A549 (cell line): Measurements from ENCODE around the gene CTNNA3. TPM values are rescaled to one million over a fixed set of nuclear protein-coding genes. Genes with fewer than 3 reads are reported as not detected.

Source experiments
- ATAC-seq, 2 experiments: fragments of 200-7000 bp in 1 of 2; fragments of >200 bp in 1 of 2; cut with Nextera tagmentation in 1 of 2; cut with Tn5 transposase in 1 of 2; 3 replicates each; pipeline versions ENCODE4 v1.8.0 to v1.9.1; 2018 to 2020; ENCODE audit warnings: mild to moderate bottlenecking in 1 of 2, moderate library complexity in 1 of 2
- CTCF ChIA-PET: fragments of 300-600 bp; sonication (Branson Sonifier 250); formaldehyde crosslinking; extraction: SDS; loops from one replicate; lab custom pipeline; 2021; ENCODE audit warnings: antibody characterized with exemption, inconsistent platforms; lab: Yijun Ruan, JAX
- POLR2A ChIA-PET: fragments of 350-600 bp; formaldehyde crosslinking; extraction: SDS; loops from one replicate; lab custom pipeline; 2021; ENCODE audit warnings: antibody characterized with exemption, inconsistent platforms; lab: Yijun Ruan, JAX
- DNase-seq, 2 experiments: peaks; one replicate each; pipeline versions ENCODE4 v3.0.0 to v3.0.0-alpha.2; 2011 to 2016; ENCODE audit warnings: low read depth in 1 of 2, low spot score in 1 of 2
- FAIRE-seq: peaks from 2 replicates; lab custom pipeline; 2011; peaks lifted over from hg19 to GRCh38; lab: Jason Lieb, UNC
- H3K27ac ChIP-seq, 2 experiments: fragments of >200 bp; sonication (Bioruptor Twin); formaldehyde crosslinking; 3 replicates each; pipeline ENCODE4 v1.5.1; 2016 to 2017
- H3K4me1 ChIP-seq: fragments of >200 bp; sonication (Bioruptor Twin); formaldehyde crosslinking; 3 replicates; pipeline ENCODE4 v1.6.1; 2016
- H3K4me2 ChIP-seq: fragments of >200 bp; sonication (Bioruptor Twin); formaldehyde crosslinking; 3 replicates; pipeline ENCODE4 v1.6.1; 2016
- H3K4me3 ChIP-seq: fragments of >200 bp; sonication (Bioruptor Twin); formaldehyde crosslinking; 3 replicates; pipeline ENCODE4 v1.5.1; 2016
- H3K9me3 ChIP-seq: fragments of >200 bp; sonication (Bioruptor Twin); formaldehyde crosslinking; 3 replicates; pipeline ENCODE4 v1.6.1; 2016
- CEBPB ChIP-seq, 2 experiments: fragments of >200 bp in 1 of 2; sonication (Bioruptor Twin) in 1 of 2; formaldehyde crosslinking in 1 of 2; IDR thresholded peaks; 2 replicates each; pipeline ENCODE4 v1.6.1; 2012 to 2016
- CHD4 ChIP-seq: fragments of 200-600 bp; sonication (generic); IDR thresholded peaks from 2 replicates; pipeline ENCODE4 v1.6.1; 2016; ENCODE audit warnings: antibody characterized with exemption, mild to moderate bottlenecking, borderline replicate concordance
- EHMT2 ChIP-seq: fragments of 200-600 bp; sonication (generic); IDR thresholded peaks from 2 replicates; pipeline ENCODE4 v1.6.1; 2016; ENCODE audit warnings: antibody characterized with exemption, low read depth, mild to moderate bottlenecking, moderate library complexity
- EP300 ChIP-seq, 2 experiments: fragments of >200 bp; sonication (Bioruptor Twin); formaldehyde crosslinking; IDR thresholded peaks; 2 replicates in 1 of 2; 3 replicates in 1 of 2; pipeline ENCODE4 v1.6.1; 2016 to 2017
- ESRRA ChIP-seq: fragments of 150-350 bp; IDR thresholded peaks from 2 replicates; pipeline ENCODE4 v1.6.1; 2014; ENCODE audit warnings: mild to moderate bottlenecking, low read length, borderline replicate concordance
- FOSL2 ChIP-seq, 2 experiments: fragments of 450-650 bp in 1 of 2; fragments of >200 bp in 1 of 2; sonication (Bioruptor Twin) in 1 of 2; formaldehyde crosslinking; IDR thresholded peaks; 2 replicates each; pipeline versions ENCODE4 v1.5.0 to v1.6.1; 2016 to 2020; ENCODE audit warnings: mild to moderate bottlenecking in 1 of 2, moderate library complexity in 1 of 2
- FOXS1 ChIP-seq: fragments of 250-450 bp; sonication (Bioruptor Pico); IDR thresholded peaks from 2 replicates; pipeline ENCODE4 v1.5.0; 2020; ENCODE audit warnings: mild to moderate bottlenecking, moderate library complexity
- HDAC2 ChIP-seq: fragments of 200-600 bp; sonication (generic); IDR thresholded peaks from 2 replicates; pipeline ENCODE4 v1.6.1; 2016
- HOXB5 ChIP-seq: fragments of 250-450 bp; sonication (Bioruptor Pico); IDR thresholded peaks from 2 replicates; pipeline ENCODE4 v1.5.0; 2020; ENCODE audit warnings: mild to moderate bottlenecking, moderate library complexity
- KDM1A ChIP-seq: fragments of 200-600 bp; sonication (generic); IDR thresholded peaks from 2 replicates; pipeline ENCODE4 v1.6.1; 2016; ENCODE audit warnings: low read depth, mild to moderate bottlenecking
- MAZ ChIP-seq: fragments of 150-350 bp; IDR thresholded peaks from 2 replicates; pipeline ENCODE4 v1.6.1; 2014; ENCODE audit warnings: antibody characterized with exemption, low read depth, low read length, borderline replicate concordance
- MYC ChIP-seq: IDR thresholded peaks from 2 replicates; pipeline ENCODE4 v1.6.1; 2012; ENCODE audit warnings: mild to moderate bottlenecking, inconsistent platforms, low read length, improper control_type of control experiment, borderline replicate concordance
- NPAS2 ChIP-seq: fragments of 250-450 bp; sonication (Bioruptor Pico); IDR thresholded peaks from 2 replicates; pipeline ENCODE4 v1.8.0; 2022; ENCODE audit warnings: mild to moderate bottlenecking, moderate library complexity, borderline replicate concordance
- POLR2AphosphoS2 ChIP-seq: conservative IDR thresholded peaks from 2 replicates; pipeline ENCODE4 v1.6.1; 2012; ENCODE audit warnings: low read length, improper control_type of control experiment, inconsistent platforms
- RAD21 ChIP-seq, 2 experiments: fragments of >200 bp in 1 of 2; sonication (Bioruptor Twin) in 1 of 2; formaldehyde crosslinking in 1 of 2; IDR thresholded peaks in 1 of 2; conservative IDR thresholded peaks in 1 of 2; 2 replicates in 1 of 2; 3 replicates in 1 of 2; pipeline ENCODE4 v1.6.1; 2012 to 2018; ENCODE audit warnings: inconsistent platforms in 1 of 2
- RCOR1 ChIP-seq: fragments of 150-350 bp; IDR thresholded peaks from 2 replicates; pipeline ENCODE4 v1.6.1; 2014; ENCODE audit warnings: antibody characterized with exemption, low read length, low read depth
- RFX5 ChIP-seq: fragments of 450-650 bp; IDR thresholded peaks from 2 replicates; pipeline ENCODE4 v1.7.1; 2014; ENCODE audit warnings: antibody characterized with exemption, mild to moderate bottlenecking, moderate library complexity
- RNF2 ChIP-seq: fragments of 200-600 bp; sonication (generic); IDR thresholded peaks from 2 replicates; pipeline ENCODE4 v1.6.1; 2016; ENCODE audit warnings: low read depth, mild to moderate bottlenecking, antibody characterized with exemption, moderate library complexity, borderline replicate concordance
- WGBS: methylation state at CpG from one replicate; pipeline ENCODE4 v1.1.6; 2017; ENCODE audit errors: missing lambda C conversion rate; 5-methylcytosine and 5-hydroxymethylcytosine counted together
- polyA plus RNA-seq, 4 experiments: library from polyadenylated mRNA; depleted of rRNA in 3 of 4; stranded (reverse); fragments of >200 nt; fragmentation: RNase III in 1 of 4; extraction: RNeasy Plus Mini Kit Qiagen cat#74134 plus additional on column Dnase treatment in 1 of 4; gene quantifications; 2 replicates in 3 of 4; 3 replicates in 1 of 4; pipeline ENCODE4 v1.2.3, GENCODE V29; 2011 to 2017
- TF ChIP-seq, protein P1 (sequence below): fragments of 250-450 bp; sonication (Bioruptor Pico); IDR thresholded peaks from 2 replicates; pipeline ENCODE4 v1.5.0; 2020; ENCODE audit warnings: low read depth, mild to moderate bottlenecking, moderate library complexity
- TF ChIP-seq, protein P2 (sequence below): fragments of >200 bp; sonication (Bioruptor Twin); formaldehyde crosslinking; IDR thresholded peaks from 2 replicates; pipeline ENCODE4 v1.6.1; 2016
- TF ChIP-seq, protein P3 (sequence below): fragments of 200-600 bp; sonication (generic); IDR thresholded peaks from 2 replicates; pipeline ENCODE4 v1.6.1; 2016; ENCODE audit warnings: antibody characterized with exemption, mild to moderate bottlenecking, moderate library complexity

Gene CTNNA3
- polyA plus RNA-seq, 2 of the 4 experiments (the other 2 are of a cell fraction): not detected

DNA sequence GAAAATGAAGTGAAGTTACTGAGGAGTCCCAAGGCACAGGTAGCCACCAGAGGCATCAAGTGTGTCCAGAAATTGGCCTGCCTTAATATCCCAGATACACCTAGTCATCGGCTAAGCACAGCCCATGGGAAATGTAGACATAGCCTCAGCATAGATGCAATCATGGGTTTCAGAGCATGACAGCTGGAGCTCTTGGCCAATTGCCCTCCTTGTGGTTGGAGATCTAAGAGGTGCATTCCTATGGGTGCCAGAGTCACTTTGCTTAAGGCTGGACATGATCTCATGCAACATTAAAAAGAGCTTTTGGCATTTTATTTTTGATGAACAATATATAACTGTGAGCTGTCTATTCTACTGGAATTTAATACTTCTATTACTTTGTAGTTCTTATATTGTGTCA, 1528.2 kb downstream of the CTNNA3 start (continued):
- TF ChIP-seq, protein P1, sequence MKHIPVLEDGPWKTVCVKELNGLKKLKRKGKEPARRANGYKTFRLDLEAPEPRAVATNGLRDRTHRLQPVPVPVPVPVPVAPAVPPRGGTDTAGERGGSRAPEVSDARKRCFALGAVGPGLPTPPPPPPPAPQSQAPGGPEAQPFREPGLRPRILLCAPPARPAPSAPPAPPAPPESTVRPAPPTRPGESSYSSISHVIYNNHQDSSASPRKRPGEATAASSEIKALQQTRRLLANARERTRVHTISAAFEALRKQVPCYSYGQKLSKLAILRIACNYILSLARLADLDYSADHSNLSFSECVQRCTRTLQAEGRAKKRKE (CRISPR knock-in tag): no peak
- TF ChIP-seq HOXB5 (CRISPR knock-in tag) (no peak), RAD21 (conservative IDR thresholded peaks at IDR 0.05 in 1 of 2, IDR thresholded peaks at IDR 0.05 in 1 of 2) (no peak)
- TF ChIP-seq, protein P2, sequence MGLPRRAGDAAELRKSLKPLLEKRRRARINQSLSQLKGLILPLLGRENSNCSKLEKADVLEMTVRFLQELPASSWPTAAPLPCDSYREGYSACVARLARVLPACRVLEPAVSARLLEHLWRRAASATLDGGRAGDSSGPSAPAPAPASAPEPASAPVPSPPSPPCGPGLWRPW: no peak

DNA sequence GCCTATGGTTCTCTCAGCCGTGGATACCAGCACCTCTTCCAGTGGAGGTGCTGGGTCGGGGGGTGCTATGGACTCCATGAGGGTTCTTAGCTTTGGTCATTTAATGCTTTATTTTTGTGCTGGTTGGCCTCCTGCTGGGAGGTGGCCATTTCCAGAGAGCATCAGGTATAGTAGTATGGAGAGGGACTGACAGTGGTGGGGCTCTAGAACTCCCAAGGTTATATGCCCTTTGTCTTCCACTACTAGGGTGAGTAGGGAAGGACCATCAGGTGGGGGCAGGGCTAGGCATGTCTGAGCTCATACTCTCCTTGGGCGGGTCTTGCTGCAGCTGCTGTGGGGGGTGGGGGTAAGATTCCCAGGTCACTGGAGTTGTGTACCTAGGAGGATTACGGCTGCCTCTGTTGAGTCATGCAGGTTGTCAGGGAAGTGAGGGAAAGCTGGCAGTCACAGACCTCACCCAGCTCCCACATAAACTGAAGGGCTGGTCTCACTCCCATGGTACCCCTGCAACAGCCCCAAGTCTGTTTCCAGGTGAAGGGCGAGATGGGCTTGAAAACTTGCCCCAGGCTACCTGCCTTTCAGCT, 1533.3 kb downstream of the CTNNA3 start:
- FAIRE-seq (no peak), ATAC-seq (no peak), DNase-seq (no peak)
- Histone ChIP-seq H3K9me3 (no peaks in the 10 kb centered on the region), H3K4me1 (no peaks in the 10 kb centered on the region), H3K4me3 (no peak overlapping the region), H3K4me2 (no peak overlapping the region), H3K27ac (no peak overlapping the region)
- ChIA-PET POLR2A (no interaction called here), CTCF (no interaction called here)
- no peak for TF ChIP-seq RCOR1
- TF ChIP-seq MAZ: no peak
- no peak for TF ChIP-seq HDAC2
- no peak for TF ChIP-seq KDM1A
- no peak for TF ChIP-seq CHD4
- no peak for TF ChIP-seq ESRRA
- no peak for TF ChIP-seq RFX5
- TF ChIP-seq FOSL2 (IDR thresholded peaks at IDR 0.05): no peak
- TF ChIP-seq FOSL2 (CRISPR knock-in tag; IDR thresholded peaks at IDR 0.05): no peak
- TF ChIP-seq POLR2AphosphoS2: no peak
- TF ChIP-seq CEBPB (IDR thresholded peaks at IDR 0.05): no peak
- no peak for TF ChIP-seq MYC
- no peak for TF ChIP-seq EHMT2
- TF ChIP-seq EP300 (IDR thresholded peaks at IDR 0.05): no peak
- no peak for TF ChIP-seq NPAS2 (CRISPR knock-in tag)
- 0% methylated on average over 1 of the region's 5 CpGs for WGBS

DNA sequence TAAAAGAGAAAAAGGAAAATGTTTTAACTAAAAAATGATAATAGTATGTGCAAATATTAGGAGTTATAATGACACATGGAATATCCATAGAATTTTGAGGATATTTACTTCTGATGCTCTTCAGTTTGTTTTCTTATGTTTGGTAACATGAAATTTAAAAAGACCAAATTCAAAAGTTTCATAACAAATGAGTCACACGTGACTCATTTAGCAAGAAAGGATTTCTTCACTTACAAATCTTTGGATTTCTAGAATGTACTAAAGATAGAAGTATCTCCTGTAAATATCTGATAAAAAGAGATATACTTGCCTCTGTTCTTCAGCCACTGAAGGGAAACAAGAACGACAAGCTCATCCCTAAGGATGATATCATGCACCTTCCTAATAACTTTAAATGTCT, 1544.6 kb downstream of the CTNNA3 start:
- Histone ChIP-seq H3K4me1 (no peaks in the 10 kb centered on the region), H3K4me2 (no peak overlapping the region), H3K27ac (no peak overlapping the region), H3K4me3 (no peak overlapping the region), H3K9me3 (no peaks in the 10 kb centered on the region)
- TF ChIP-seq, protein P3, sequence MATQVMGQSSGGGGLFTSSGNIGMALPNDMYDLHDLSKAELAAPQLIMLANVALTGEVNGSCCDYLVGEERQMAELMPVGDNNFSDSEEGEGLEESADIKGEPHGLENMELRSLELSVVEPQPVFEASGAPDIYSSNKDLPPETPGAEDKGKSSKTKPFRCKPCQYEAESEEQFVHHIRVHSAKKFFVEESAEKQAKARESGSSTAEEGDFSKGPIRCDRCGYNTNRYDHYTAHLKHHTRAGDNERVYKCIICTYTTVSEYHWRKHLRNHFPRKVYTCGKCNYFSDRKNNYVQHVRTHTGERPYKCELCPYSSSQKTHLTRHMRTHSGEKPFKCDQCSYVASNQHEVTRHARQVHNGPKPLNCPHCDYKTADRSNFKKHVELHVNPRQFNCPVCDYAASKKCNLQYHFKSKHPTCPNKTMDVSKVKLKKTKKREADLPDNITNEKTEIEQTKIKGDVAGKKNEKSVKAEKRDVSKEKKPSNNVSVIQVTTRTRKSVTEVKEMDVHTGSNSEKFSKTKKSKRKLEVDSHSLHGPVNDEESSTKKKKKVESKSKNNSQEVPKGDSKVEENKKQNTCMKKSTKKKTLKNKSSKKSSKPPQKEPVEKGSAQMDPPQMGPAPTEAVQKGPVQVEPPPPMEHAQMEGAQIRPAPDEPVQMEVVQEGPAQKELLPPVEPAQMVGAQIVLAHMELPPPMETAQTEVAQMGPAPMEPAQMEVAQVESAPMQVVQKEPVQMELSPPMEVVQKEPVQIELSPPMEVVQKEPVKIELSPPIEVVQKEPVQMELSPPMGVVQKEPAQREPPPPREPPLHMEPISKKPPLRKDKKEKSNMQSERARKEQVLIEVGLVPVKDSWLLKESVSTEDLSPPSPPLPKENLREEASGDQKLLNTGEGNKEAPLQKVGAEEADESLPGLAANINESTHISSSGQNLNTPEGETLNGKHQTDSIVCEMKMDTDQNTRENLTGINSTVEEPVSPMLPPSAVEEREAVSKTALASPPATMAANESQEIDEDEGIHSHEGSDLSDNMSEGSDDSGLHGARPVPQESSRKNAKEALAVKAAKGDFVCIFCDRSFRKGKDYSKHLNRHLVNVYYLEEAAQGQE: no peak
- TF ChIP-seq EP300 (IDR thresholded peaks at IDR 0.05) (no peak), RNF2 (no peak), NPAS2 (CRISPR knock-in tag) (no peak), FOXS1 (CRISPR knock-in tag) (no peak), FOSL2 (IDR thresholded peaks at IDR 0.05) (no peak), FOSL2 (CRISPR knock-in tag; IDR thresholded peaks at IDR 0.05) (peak; percentile 21; the same call in 1 of the 2 replicates)
- CTCF ChIA-PET: no interaction called here
- ATAC-seq: no peak
- WGBS: 4% methylated on average over 2 of the region's 2 CpGs
- FAIRE-seq: no peak
- POLR2A ChIA-PET: no interaction called here
- DNase-seq: no peak
